GM20431 (cell line): Measurements from ENCODE around the gene GOLGA6L25.
"Not testable (repeated sequence)": the region's sequence is repeated elsewhere in the genome, so short reads cannot be mapped to it uniquely, and the experiment has no call there.

ENCODE experiments used
- in situ Hi-C: fragments of 300-500 bp; cut with MseI, MboI; formaldehyde crosslinking; loops from one replicate; pipeline ENCODE4 v1.15.0; 2020; ENCODE audit warnings: low sequenced_read_pairs; ENCODE audit not compliant: unreplicated experiment

The GOLGA6L25 gene

DNA sequence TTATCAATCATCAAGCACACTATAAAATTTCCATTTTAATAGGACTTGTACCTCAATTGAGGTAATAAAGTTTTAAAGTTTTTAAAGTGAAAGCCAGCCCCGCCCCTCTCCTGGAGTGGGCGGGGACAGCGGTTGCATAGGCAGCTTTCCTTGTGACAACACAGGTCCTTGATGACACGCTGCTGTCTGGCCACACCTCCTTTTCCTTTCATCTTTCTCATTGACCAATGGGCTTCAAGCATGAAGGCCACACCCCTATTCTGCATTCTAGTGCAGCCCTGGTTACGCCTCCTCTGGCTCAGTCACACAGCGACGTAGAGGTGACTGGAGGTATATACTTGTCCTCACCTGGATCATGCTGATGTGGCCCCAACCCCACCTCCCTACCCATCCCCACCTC lies at the start of gene GOLGA6L25:
GOLGA6L25 (plus strand) TSS at position 301 of the 400 bp plus-strand sequence; CDS start at position 362, 61 bp downstream.
- in situ Hi-C loops, result not testable (repeated sequence)

DNA sequence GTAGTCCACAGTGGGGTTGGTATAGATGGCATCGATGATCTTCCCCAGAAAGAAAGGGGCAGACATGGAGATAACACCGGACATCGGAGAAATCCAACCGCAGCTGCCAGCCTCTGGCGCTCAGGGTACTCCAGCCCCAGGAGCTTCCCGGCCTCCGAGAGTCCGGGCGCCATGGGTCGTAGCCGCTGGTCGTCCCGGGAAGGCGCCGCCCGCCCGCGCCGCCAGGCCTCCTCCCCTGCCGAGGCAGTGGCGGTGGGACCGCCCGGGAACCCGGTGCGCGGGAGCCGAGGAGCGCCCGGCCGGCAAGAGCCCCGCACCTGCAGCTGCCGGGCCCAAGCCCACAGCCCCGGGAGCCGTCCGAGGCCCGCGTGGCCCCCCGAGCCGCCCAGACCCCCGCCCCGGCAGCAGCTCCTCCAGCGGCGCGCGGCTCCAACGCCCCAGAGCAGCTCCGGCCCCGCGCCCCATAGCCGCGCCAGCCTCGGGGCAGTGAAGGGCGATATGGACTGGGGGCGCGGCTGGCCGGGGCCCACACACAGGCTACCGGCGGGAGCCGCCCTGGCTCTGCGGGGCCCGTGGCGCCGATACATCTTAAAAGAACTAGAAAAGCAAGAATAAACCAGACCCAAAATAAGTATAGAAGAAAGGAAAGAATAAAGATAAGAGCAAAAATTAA lies 45.0 kb upstream of the GOLGA6L25 start:
- in situ Hi-C loops, result not testable (repeated sequence)

DNA sequence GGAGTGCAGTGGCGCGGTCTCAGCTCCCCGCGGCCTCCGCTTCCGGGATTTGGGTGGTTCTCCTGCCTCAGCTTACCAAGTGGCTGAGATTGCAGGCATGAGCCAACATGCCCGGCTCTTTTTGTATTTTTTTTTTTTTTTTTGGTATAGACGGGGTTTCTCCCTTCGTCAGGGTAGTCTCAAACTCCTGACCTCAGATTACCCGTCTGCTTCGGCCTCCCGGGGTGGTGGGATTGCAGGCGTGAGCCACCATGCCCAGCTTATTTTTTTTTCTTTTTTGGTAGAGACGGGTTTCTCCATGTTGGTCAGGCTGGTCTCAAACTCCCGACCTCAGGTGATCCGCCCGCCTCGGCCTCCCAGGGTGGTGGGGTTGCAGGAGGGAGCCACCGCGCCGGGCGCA lies 39.2 kb upstream of the GOLGA6L25 start:
- in situ Hi-C loops, result not testable (repeated sequence)

- in situ Hi-C loops, result not testable (repeated sequence)
These were observed 38.2 kb upstream of the GOLGA6L25 start for GRCh38 chr15:28515208-28515607.

DNA sequence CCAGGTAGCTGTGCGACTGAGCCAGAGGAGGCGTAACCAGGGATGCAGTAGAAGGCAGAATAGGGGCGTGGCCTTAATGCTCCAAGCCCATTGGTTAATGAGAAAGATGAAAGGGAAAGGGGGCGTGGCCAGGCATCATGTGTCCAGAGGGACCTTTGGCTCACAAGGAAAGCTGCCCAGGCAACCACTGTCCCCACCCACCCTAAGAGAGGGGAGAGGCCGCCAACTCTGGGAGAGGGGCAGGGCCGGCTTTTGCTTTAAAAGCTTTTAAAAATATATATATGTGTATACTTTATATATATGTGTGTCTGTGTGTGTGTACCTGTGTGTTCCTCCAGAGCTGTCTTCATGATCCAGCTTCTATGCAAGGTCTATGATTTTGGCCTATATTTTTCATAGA lies 20.4 kb upstream of the GOLGA6L25 start, which contains the start of gene GOLGA8G:
GOLGA8G (minus strand) TSS at position 18 of the 400 bp plus-strand sequence. CDS start 62 bp downstream, outside the sequence.
- in situ Hi-C loops, result not testable (repeated sequence)

DNA sequence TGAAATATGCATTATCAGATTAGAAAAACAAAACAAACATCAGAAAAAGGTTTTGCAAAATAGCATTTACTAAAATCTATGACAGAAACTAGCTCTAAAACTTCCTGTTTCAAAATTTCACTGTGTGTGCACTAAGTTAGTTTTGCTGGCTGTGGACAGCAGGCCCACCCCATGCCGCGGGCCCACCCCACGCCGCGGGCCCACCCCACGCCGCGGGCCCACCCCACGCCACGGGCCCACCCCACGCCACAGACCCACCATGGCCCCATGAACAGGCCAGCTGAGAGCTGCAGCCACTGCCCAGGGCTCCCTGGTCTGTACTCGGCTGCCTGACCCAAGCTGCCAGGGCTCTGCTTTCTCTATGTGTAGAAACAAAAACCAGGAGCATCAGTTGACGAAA lies 20.0 kb downstream of the GOLGA6L25 start:
- in situ Hi-C loops, result not testable (repeated sequence)

DNA sequence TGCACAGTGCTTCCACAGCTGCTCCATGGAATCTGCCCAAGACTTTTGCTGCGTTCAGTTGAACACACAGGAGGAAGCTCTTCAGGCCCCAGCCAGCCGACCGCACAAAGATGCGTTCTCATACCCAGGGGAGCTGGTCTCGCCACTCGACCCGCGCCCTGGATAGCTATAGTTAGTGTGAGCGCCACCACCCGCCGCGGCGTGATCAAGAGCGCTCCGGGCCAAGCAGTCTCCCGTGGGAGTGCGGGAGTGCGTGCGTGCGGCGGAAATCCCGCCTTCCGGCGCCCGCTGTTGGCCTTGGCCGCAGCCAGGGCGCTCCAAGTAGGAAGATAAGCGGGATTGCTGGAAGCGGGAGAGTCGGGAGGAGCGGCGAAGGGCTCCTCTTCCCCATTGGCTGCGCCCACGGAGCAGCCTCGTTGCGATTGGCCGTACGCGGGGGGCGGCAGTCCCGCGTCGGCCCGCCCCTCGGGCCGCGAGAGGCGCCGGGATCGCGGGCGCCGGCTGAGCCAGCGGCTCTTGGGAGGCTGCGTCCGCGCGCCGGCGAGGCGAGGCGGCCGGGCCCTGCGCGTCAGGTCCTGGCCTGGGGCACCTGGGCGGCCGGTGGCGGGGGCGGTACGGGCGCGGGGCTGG lies 35.7 kb downstream of the GOLGA6L25 start:
- in situ Hi-C loops, result not testable (repeated sequence)

DNA sequence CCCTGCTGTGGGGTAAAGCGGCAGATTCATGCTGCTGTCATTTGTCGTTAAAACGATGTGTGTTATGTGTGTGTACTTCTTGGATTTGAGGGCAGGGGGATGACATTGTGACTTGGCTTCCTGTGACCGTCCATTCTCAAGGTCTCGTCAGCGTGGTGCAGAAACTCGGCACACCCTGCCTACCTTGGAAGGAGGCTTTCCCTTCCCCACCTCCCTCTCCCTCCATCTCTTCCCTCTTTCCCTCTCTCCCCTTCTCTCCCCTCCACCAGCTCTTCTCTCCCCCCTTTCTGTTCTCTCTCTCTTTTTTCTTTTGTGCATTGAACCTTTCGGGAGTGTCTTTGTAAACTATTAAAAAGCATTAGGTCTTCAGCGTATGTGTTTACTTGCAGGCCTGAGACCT lies 36.4 kb downstream of the GOLGA6L25 start:
- in situ Hi-C loops, result not testable (repeated sequence)

DNA sequence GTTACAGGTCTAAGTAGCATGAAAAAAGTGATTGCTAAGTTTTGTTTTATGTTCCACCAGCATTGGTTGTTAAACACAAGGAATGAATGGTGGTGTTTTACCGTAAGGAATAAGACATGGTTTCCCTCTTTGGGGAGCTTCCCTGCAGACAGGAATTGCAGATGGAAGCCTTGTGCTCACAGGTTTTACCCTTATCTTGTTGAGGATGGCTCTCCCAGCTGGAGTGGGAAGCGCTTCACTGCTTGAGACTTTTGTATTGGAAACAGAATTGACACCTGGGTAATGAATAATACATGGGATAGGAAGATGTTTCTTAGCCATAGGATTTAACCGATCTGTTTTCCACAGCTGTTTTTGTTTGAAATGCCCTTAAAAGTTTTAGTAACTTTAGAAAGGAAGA lies 39.0 kb downstream of the GOLGA6L25 start:
- in situ Hi-C loops, result not testable (repeated sequence)

DNA sequence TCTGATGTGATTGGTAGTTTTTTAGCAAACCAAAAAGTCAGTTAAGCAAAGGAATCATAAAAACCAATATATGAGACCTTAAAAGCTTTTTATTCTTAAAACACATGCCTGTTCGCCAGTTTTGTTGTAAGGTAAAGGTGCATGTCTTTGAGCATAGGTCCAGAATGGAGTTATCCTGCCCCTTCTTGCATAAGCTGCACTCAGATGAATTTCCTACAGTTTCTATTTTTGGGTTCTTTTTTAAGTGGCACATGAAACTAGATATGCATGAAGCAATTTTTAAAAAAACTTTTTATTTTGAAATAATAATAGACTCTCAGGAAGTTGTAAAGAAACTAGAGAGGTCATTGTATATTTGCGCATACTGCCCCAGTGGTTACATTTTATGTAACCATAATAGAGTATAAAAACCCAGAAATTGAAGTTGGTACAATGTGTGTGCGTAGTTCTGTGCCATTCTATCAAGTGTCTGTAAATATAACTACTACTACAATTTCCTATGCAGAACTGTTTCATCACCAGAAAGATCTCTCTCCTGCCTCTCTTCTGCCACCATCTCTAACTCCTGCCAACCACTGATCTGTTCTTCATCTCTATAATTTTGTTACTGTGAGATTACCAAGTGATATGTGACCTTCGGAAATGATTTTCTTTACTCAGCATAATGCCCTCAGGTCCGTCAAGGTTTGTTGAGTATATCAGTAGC lies 40.2 kb downstream of the GOLGA6L25 start:
- in situ Hi-C loops, result not testable (repeated sequence)

DNA sequence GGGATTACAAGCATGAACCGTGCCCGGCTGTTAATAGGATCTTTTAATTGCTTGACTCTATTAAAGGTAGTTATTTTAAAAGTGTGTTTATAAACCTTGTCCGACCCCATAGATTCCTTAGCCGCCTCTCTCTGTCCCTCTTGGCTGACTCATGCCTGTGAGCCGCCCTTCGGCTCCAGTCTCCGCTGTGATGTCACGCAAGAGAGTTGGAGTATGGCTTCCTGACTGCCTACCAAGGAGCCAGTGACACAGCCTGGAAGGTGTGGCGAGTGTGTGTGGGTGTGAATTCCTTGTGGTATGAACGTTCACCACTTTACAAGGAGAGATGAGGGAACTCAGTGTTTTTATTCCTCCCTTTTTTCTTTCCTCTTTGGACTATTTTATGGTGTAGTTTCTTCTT lies 44.1 kb downstream of the GOLGA6L25 start:
- in situ Hi-C loops, result not testable (repeated sequence)

DNA sequence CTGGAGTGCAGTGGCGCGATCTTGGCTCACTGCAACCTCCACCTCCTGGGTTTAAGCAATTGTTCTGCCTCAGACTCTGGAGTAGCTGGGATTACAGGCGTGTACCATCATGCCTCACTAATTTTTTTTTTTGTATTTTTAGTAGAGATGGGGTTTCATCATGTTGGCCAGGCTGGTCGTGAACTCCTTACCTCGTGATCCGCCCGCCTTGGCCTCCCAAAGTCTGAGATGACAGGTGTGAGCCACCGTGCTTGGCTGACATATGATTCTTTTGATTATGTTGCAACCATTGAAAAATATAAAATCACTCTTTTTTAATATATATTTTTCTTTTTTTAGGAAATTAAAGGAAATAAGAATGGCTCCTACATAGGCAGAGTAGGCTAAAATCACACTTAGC lies 44.8 kb downstream of the GOLGA6L25 start:
- in situ Hi-C loops, result not testable (repeated sequence)

GRCh38 chr15:28602152-28602551 lies 48.8 kb downstream of the GOLGA6L25 start:
- in situ Hi-C loops, result not testable (repeated sequence)
